GM18868 (cell line): Measurements from ENCODE around the gene RACK1.

Source experiments
- ATAC-seq: cut with Tn5 transposase; IDR thresholded peaks from one replicate; pipeline ENCODE4 v1.9.1; 2021; ENCODE audit warnings: mild to moderate bottlenecking, moderate library complexity; ENCODE audit not compliant: unreplicated experiment

Gene RACK1

GRCh38 chr5:181234455-181235306 is 9.0 kb downstream of the RACK1 start:
- ATAC-seq, result no peak

- no peak for ATAC-seq
These were observed 9.8 kb downstream of the RACK1 start for GRCh38 chr5:181233801-181234454.

- ATAC-seq, result no peak
These were observed 10.5 kb downstream of the RACK1 start for GRCh38 chr5:181233088-181233800.

- no peak for ATAC-seq
These were observed 11.1 kb downstream of the RACK1 start for GRCh38 chr5:181232593-181232992.

GRCh38 chr5:181231432-181231831 is 12.3 kb downstream of the RACK1 start:
- ATAC-seq, result no peak

- no peak for ATAC-seq
These were observed 13.2 kb downstream of the RACK1 start for GRCh38 chr5:181230551-181230950.

GRCh38 chr5:181229996-181230395 is 13.7 kb downstream of the RACK1 start:
- ATAC-seq, result no peak

GRCh38 chr5:181224390-181225229 is 19.1 kb downstream of the RACK1 start:
- no peak for ATAC-seq

- ATAC-seq, result no peak
These were observed 19.8 kb downstream of the RACK1 start for GRCh38 chr5:181223729-181224389.

GRCh38 chr5:181223058-181223728 is 20.5 kb downstream of the RACK1 start, which contains the start of gene TRIM41:
TRIM41 (plus strand) TSS chr5:181223281; CDS start chr5:181224000, 719 bp downstream.
- ATAC-seq, result peak; percentile 63

- no peak for ATAC-seq
These were observed 21.1 kb downstream of the RACK1 start for GRCh38 chr5:181222630-181223057.

GRCh38 chr5:181221792-181222629 is 21.7 kb downstream of the RACK1 start:
- ATAC-seq, result peak; percentile 29

GRCh38 chr5:181221105-181221791 is 22.5 kb downstream of the RACK1 start:
- no peak for ATAC-seq

- ATAC-seq, result no peak
These were observed 23.6 kb downstream of the RACK1 start for GRCh38 chr5:181220178-181220515.

GRCh38 chr5:181219262-181220177 is 24.2 kb downstream of the RACK1 start:
- ATAC-seq, result no peak

GRCh38 chr5:181218795-181219124 is 24.9 kb downstream of the RACK1 start:
- ATAC-seq, result no peak

GRCh38 chr5:181217803-181218062 is 26.0 kb downstream of the RACK1 start:
- no peak for ATAC-seq
